Neural progenitor cell (in vitro differentiated cells): ENCODE results near the gene SH3PXD2B.

Source experiments
- EZH2 ChIP-seq: fragments of 200-600 bp; sonication (generic); IDR thresholded peaks from 2 replicates; pipeline ENCODE4 v1.6.1; 2017; ENCODE audit warnings: antibody characterized with exemption, mild to moderate bottlenecking, moderate library complexity
- TF ChIP-seq, protein P1 (sequence below): fragments of 200-600 bp; sonication (generic); IDR thresholded peaks from 2 replicates; pipeline ENCODE4 v1.5.1; 2017; ENCODE audit warnings: antibody characterized with exemption, mild to moderate bottlenecking

DNA sequence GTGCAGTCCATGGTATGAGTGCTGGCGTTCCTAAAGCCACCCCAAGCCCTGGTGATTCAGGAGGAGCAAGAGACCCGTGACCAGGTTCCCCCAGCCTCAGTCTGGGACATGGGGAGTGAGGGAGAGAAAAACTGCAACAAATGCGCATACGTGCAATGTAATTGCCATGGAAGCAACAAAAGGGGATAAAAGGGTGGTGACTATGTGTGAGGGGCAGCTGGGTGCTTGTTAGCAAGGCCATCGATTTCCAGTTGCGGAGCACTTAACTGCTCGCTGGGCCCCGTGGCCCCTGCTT, 709 bp upstream of the SH3PXD2B start:
- TF ChIP-seq, protein P1, sequence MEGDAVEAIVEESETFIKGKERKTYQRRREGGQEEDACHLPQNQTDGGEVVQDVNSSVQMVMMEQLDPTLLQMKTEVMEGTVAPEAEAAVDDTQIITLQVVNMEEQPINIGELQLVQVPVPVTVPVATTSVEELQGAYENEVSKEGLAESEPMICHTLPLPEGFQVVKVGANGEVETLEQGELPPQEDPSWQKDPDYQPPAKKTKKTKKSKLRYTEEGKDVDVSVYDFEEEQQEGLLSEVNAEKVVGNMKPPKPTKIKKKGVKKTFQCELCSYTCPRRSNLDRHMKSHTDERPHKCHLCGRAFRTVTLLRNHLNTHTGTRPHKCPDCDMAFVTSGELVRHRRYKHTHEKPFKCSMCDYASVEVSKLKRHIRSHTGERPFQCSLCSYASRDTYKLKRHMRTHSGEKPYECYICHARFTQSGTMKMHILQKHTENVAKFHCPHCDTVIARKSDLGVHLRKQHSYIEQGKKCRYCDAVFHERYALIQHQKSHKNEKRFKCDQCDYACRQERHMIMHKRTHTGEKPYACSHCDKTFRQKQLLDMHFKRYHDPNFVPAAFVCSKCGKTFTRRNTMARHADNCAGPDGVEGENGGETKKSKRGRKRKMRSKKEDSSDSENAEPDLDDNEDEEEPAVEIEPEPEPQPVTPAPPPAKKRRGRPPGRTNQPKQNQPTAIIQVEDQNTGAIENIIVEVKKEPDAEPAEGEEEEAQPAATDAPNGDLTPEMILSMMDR: no peak
- TF ChIP-seq EZH2: no peak
